ENCODE measurements around the gene ZBTB16. TPM values are rescaled to one million over a fixed set of nuclear protein-coding genes. Genes with fewer than 3 reads are reported as not detected.

ZBTB16 gene
- total and polyA plus RNA-seq, 12 donors = 7.9 to 119 (median 53.2) TPM

DNA sequence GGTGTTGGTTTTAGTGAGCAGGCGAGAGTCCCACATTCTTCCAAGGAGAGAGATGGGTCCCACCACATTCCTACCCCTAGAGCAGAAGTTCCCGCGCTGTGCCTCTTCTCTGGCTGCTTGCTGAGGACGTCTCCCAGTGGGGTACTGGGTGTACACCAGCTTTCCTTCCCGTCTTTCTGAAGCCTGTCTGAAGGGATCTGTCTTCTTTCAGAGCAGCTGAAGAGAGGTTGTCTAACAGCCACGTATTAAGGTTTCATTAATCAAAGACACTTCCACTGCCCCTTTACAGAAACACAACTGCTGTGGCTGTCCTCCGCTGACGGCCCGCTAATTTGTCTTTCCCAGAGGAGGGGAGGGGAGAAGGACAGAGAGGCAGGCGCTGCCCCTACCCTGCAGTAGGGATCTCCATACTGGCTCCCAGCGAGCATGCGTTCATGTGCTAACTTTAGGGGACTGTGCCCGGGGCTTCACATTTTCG, 56.0 kb downstream of the ZBTB16 start:
- H3K27ac ChIP-seq = peak overlapping the region in 2 of 5 donors; percentile 24 to 56
- intact Hi-C loops (cut with DNase I) = no loop called here
- peak in 1 of 7 donors; percentile 52 for DNase-seq

GRCh38 chr11:114116357-114116756, 56.8 kb downstream of the ZBTB16 start:
- TF ChIP-seq POLR2A (IDR thresholded peaks at IDR 0.05) = no peak
- TF ChIP-seq, protein P1, sequence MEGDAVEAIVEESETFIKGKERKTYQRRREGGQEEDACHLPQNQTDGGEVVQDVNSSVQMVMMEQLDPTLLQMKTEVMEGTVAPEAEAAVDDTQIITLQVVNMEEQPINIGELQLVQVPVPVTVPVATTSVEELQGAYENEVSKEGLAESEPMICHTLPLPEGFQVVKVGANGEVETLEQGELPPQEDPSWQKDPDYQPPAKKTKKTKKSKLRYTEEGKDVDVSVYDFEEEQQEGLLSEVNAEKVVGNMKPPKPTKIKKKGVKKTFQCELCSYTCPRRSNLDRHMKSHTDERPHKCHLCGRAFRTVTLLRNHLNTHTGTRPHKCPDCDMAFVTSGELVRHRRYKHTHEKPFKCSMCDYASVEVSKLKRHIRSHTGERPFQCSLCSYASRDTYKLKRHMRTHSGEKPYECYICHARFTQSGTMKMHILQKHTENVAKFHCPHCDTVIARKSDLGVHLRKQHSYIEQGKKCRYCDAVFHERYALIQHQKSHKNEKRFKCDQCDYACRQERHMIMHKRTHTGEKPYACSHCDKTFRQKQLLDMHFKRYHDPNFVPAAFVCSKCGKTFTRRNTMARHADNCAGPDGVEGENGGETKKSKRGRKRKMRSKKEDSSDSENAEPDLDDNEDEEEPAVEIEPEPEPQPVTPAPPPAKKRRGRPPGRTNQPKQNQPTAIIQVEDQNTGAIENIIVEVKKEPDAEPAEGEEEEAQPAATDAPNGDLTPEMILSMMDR (IDR thresholded peaks at IDR 0.05) = no peak
- DNase-seq = peak in 1 of 7 donors; percentile 9
- Histone ChIP-seq H3K36me3 (replicated peaks in 1 of 2) (no peaks in the 10 kb centered on the region), H3K4me3 (no peak overlapping the region), H3K27ac (peak overlapping the region in 1 of 5 donors; percentile 56), H3K9me3 (replicated peaks in 1 of 3) (no peaks in the 10 kb centered on the region), H3K27me3 (no peaks in the 10 kb centered on the region), H3K4me1 (replicated peaks in 1 of 2) (peaks cover 14 to 84% of the 10 kb centered on the region in 2 donors)
- 93 to 98% (median 95%) methylated on average over 5 of the region's 5 CpGs for WGBS, 4 donors
- intact Hi-C loops (cut with DNase I) = no loop called here

More for the DNA sequence above, 56.0 kb downstream of the ZBTB16 start:
- Histone ChIP-seq H3K9me3 (replicated peaks in 1 of 3) (no peaks in the 10 kb centered on the region), H3K4me3 (no peak overlapping the region), H3K27me3 (no peaks in the 10 kb centered on the region), H3K4me1 (replicated peaks in 1 of 2) (peaks cover 18 to 84% of the 10 kb centered on the region in 2 donors), H3K36me3 (replicated peaks in 1 of 2) (no peaks in the 10 kb centered on the region)
- WGBS, 4 donors = 75 to 80% (median 79%) methylated on average over 12 to 14 of the region's 14 CpGs
- TF ChIP-seq, protein P1 (IDR thresholded peaks at IDR 0.05) = no peak
- TF ChIP-seq POLR2A (IDR thresholded peaks at IDR 0.05) = no peak

GRCh38 chr11:114116800-114117199, 57.3 kb downstream of the ZBTB16 start:
- peaks cover 16 to 84% of the 10 kb centered on the region in 2 donors for H3K4me1 ChIP-seq (replicated peaks in 1 of 2)
- intact Hi-C loops (cut with DNase I) = no loop called here

DNA sequence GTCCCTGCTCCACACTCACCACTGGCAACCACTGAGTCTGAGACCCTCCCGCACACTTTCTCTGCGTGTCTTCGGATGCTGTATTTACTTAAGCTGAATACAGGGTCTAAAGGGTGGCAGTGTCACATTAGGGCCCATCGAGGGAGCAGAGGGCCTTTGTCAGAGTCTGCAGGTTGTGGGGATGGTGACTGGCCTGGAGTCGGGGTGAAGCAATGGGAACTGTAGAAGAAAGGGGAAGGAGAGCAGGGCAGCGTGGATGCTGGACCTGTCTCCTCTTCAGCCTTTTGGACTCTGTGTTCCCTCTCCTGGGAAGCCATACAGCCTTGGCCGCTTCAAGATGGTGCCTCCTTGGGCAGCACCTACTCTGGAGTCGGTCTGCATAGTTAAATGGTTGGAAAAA, 61.1 kb downstream of the ZBTB16 start:
- H3K9me3 ChIP-seq (replicated peaks in 1 of 3) = no peaks in the 10 kb centered on the region
- H3K36me3 ChIP-seq (replicated peaks in 1 of 2) = peaks cover 0 to under 1% of the 10 kb centered on the region in 2 donors
- no peak overlapping the region for H3K4me3 ChIP-seq
- TF ChIP-seq, protein P1 (IDR thresholded peaks at IDR 0.05) = no peak
- no peak for TF ChIP-seq POLR2A (IDR thresholded peaks at IDR 0.05)
- peak in 1 of 7 donors; percentile 51 for DNase-seq
- H3K27me3 ChIP-seq = no peaks in the 10 kb centered on the region
- intact Hi-C loops (cut with DNase I) = no loop called here
- peaks cover 17 to 88% of the 10 kb centered on the region in 2 donors for H3K4me1 ChIP-seq (replicated peaks in 1 of 2)
- 89 to 92% (median 92%) methylated on average over 8 of the region's 8 CpGs for whole genome bisulfite sequencing, 4 donors
- H3K27ac ChIP-seq = peak overlapping the region in 4 of 5 donors; percentile 10 to 79 (median 46)

More at GRCh38 chr11:114116800-114117199, 57.3 kb downstream of the ZBTB16 start:
- Histone ChIP-seq H3K27me3 (no peaks in the 10 kb centered on the region), H3K9me3 (replicated peaks in 1 of 3) (no peaks in the 10 kb centered on the region), H3K4me3 (no peak overlapping the region), H3K27ac (no peak overlapping the region), H3K36me3 (replicated peaks in 1 of 2) (no peaks in the 10 kb centered on the region)
- DNase-seq = peak in 1 of 7 donors; percentile 27
- 93 to 99% (median 94%) methylated on average over 3 of the region's 3 CpGs for WGBS, 4 donors
- TF ChIP-seq, protein P1 (IDR thresholded peaks at IDR 0.05) = no peak
- TF ChIP-seq POLR2A (IDR thresholded peaks at IDR 0.05) = no peak

Data from adrenal gland (tissue), 12 donors.